Measurements from ENCODE around the gene CELF4. TPM values are rescaled to one million over a fixed set of nuclear protein-coding genes. Genes with fewer than 3 reads are reported as not detected.

The CELF4 gene
- total and polyA plus RNA-seq, 10 donors = 0.46 to 3.5 (median 0.78) TPM

- H3K36me3 ChIP-seq = no peaks in the 10 kb centered on the region
- H3K27me3 ChIP-seq (replicated peaks in 1 of 7) = peaks cover 0 to 29% (median 0%) of the 10 kb centered on the region in 7 donors
- TF ChIP-seq POLR2A (IDR thresholded peaks at IDR 0.05) (no peak), CTCF (IDR thresholded peaks at IDR 0.05 in 8 of 11, conservative IDR thresholded peaks at IDR 0.05 in 3 of 11) (no peak), POLR2AphosphoS5 (IDR thresholded peaks at IDR 0.05) (no peak)
- no peak overlapping the region for H3K27ac ChIP-seq
- intact Hi-C loops (cut with DNase I; ENCODE audit: low total_unique reads) = no loop called here
- H3K4me3 ChIP-seq = no peak overlapping the region
- WGBS, 5 donors = 74 to 87% (median 79%) methylated on average over 3 of the region's 3 CpGs
- H3K4me1 ChIP-seq = no peaks in the 10 kb centered on the region
- DNase-seq = no peak
- H3K9me3 ChIP-seq = no peaks in the 10 kb centered on the region
These were observed 219.6 kb downstream of the CELF4 start for GRCh38 chr18:37346048-37346447.

GRCh38 chr18:37343542-37343851 lies 222.1 kb downstream of the CELF4 start:
- intact Hi-C loops (cut with DNase I; ENCODE audit: low total_unique reads) = no loop called here
- Histone ChIP-seq H3K4me3 (no peak overlapping the region), H3K36me3 (no peaks in the 10 kb centered on the region), H3K27me3 (replicated peaks in 1 of 7) (peaks cover 0 to 37% (median 0%) of the 10 kb centered on the region in 7 donors), H3K4me1 (no peaks in the 10 kb centered on the region), H3K27ac (no peak overlapping the region), H3K9me3 (no peaks in the 10 kb centered on the region)
- no peak for TF ChIP-seq POLR2AphosphoS5 (IDR thresholded peaks at IDR 0.05)
- TF ChIP-seq CTCF (IDR thresholded peaks at IDR 0.05 in 8 of 11, conservative IDR thresholded peaks at IDR 0.05 in 3 of 11) = peak in 1 of 11 experiments; percentile 23
- DNase-seq = no peak
- 38 to 47% (median 42%) methylated on average over 7 of the region's 7 CpGs for WGBS, 5 donors

- no peaks in the 10 kb centered on the region for H3K36me3 ChIP-seq
- H3K4me3 ChIP-seq = no peak overlapping the region
- H3K4me1 ChIP-seq = no peaks in the 10 kb centered on the region
- H3K9me3 ChIP-seq = no peaks in the 10 kb centered on the region
- no peak for DNase-seq
- intact Hi-C loops (cut with DNase I; ENCODE audit: low total_unique reads) = no loop called here
- H3K27me3 ChIP-seq (replicated peaks in 1 of 7) = peaks cover 0 to 37% (median 0%) of the 10 kb centered on the region in 7 donors
- no peak overlapping the region for H3K27ac ChIP-seq
- 69 to 92% (median 88%) methylated on average over 5 of the region's 5 CpGs for WGBS, 5 donors
- TF ChIP-seq POLR2A (IDR thresholded peaks at IDR 0.05) (no peak), CTCF (IDR thresholded peaks at IDR 0.05 in 8 of 11, conservative IDR thresholded peaks at IDR 0.05 in 3 of 11) (no peak), POLR2AphosphoS5 (IDR thresholded peaks at IDR 0.05) (no peak)
These were observed 224.0 kb downstream of the CELF4 start for GRCh38 chr18:37341473-37342086.

DNA sequence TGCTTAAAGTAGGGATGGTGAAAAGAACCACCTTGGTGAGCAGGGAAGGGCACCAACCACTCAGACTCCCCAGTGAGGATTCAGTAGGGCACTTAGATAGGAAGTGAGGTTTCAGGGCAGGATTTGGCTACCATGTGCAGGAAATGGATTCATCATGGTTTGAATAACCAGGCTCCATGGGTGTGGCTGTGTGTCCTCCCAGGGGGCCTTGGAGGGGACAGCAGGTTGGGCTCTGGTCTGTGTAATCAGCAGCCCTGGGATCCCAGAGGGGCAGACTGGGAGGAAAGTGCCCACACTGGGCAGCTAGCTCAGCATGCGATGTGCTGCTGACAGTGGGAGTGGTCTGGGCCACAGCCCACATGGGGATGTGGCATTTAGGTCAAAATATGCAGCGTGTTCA lies 224.6 kb downstream of the CELF4 start:
- no peak for TF ChIP-seq POLR2AphosphoS5 (IDR thresholded peaks at IDR 0.05)
- TF ChIP-seq CTCF (IDR thresholded peaks at IDR 0.05 in 8 of 11, conservative IDR thresholded peaks at IDR 0.05 in 3 of 11) = no peak
- no peak for TF ChIP-seq POLR2A (IDR thresholded peaks at IDR 0.05)
- 47 to 100% (median 66%) methylated on average over 1 to 2 of the region's 2 CpGs for WGBS, 5 donors
- DNase-seq = no peak
- Histone ChIP-seq H3K4me1 (no peaks in the 10 kb centered on the region), H3K9me3 (no peaks in the 10 kb centered on the region), H3K27ac (no peak overlapping the region), H3K4me3 (no peak overlapping the region), H3K27me3 (replicated peaks in 1 of 7) (peaks cover 0 to 36% (median 0%) of the 10 kb centered on the region in 7 donors), H3K36me3 (no peaks in the 10 kb centered on the region)
- intact Hi-C loops (cut with DNase I; ENCODE audit: low total_unique reads) = no loop called here

All from spleen (tissue), 11 donors.